ENCODE results near the gene SAC3D1.

GRCh38 chr11:65032216-65032615 lies 8.8 kb upstream of the SAC3D1 start:
- TF ChIP-seq, protein P1, sequence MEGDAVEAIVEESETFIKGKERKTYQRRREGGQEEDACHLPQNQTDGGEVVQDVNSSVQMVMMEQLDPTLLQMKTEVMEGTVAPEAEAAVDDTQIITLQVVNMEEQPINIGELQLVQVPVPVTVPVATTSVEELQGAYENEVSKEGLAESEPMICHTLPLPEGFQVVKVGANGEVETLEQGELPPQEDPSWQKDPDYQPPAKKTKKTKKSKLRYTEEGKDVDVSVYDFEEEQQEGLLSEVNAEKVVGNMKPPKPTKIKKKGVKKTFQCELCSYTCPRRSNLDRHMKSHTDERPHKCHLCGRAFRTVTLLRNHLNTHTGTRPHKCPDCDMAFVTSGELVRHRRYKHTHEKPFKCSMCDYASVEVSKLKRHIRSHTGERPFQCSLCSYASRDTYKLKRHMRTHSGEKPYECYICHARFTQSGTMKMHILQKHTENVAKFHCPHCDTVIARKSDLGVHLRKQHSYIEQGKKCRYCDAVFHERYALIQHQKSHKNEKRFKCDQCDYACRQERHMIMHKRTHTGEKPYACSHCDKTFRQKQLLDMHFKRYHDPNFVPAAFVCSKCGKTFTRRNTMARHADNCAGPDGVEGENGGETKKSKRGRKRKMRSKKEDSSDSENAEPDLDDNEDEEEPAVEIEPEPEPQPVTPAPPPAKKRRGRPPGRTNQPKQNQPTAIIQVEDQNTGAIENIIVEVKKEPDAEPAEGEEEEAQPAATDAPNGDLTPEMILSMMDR (conservative IDR thresholded peaks at IDR 0.05; ENCODE audit: low read depth, low read length) = no peak
- no peak for TF ChIP-seq RAD21 (IDR thresholded peaks at IDR 0.05; ENCODE audit: low read length)
